PFSK-1 (cell line): ENCODE data around the gene CACNB2.

Experiments
- FOXP2 ChIP-seq: optimal IDR thresholded peaks from 2 replicates; pipeline ENCODE3; 2011; ENCODE audit warnings: borderline replicate concordance, control low read depth, inconsistent platforms; ENCODE audit not compliant: insufficient read depth; ENCODE audit errors: extremely low read length, extremely low read depth
- POLR2AphosphoS5 ChIP-seq: IDR thresholded peaks from 2 replicates; pipeline ENCODE4 v1.6.1; 2012; ENCODE audit warnings: low read depth, mild to moderate bottlenecking, control low read depth, low read length, moderate library complexity
- REST ChIP-seq, 2 experiments: IDR thresholded peaks; 2 replicates each; pipeline versions ENCODE4 v1.6.1 to v1.8.0; 2011 to 2012; ENCODE audit warnings: low read depth in 2 of 2, low read length in 2 of 2, control low read depth in 1 of 2, inconsistent platforms in 1 of 2, mild to moderate bottlenecking in 1 of 2, moderate library complexity in 1 of 2; ENCODE audit not compliant: insufficient read depth in 1 of 2
- SIN3A ChIP-seq: IDR thresholded peaks from 2 replicates; pipeline ENCODE4 v1.6.1; 2012; ENCODE audit warnings: mild to moderate bottlenecking, low read length, moderate library complexity, borderline replicate concordance; ENCODE audit not compliant: insufficient read depth
- TAF1 ChIP-seq: IDR thresholded peaks from 2 replicates; pipeline ENCODE4 v1.6.1; 2012; ENCODE audit warnings: low read length, control low read depth, borderline replicate concordance; ENCODE audit not compliant: insufficient read depth

The CACNB2 gene

GRCh38 chr10:18238870-18239485 lies 98.8 kb downstream of the CACNB2 start:
- TF ChIP-seq REST (IDR thresholded peaks at IDR 0.05; ENCODE audit: insufficient read depth in 1 of 2, low read depth in 2 of 2, low read length in 2 of 2) (no peak), SIN3A (no peak), POLR2AphosphoS5 (no peak), TAF1 (no peak), FOXP2 (no peak)

DNA sequence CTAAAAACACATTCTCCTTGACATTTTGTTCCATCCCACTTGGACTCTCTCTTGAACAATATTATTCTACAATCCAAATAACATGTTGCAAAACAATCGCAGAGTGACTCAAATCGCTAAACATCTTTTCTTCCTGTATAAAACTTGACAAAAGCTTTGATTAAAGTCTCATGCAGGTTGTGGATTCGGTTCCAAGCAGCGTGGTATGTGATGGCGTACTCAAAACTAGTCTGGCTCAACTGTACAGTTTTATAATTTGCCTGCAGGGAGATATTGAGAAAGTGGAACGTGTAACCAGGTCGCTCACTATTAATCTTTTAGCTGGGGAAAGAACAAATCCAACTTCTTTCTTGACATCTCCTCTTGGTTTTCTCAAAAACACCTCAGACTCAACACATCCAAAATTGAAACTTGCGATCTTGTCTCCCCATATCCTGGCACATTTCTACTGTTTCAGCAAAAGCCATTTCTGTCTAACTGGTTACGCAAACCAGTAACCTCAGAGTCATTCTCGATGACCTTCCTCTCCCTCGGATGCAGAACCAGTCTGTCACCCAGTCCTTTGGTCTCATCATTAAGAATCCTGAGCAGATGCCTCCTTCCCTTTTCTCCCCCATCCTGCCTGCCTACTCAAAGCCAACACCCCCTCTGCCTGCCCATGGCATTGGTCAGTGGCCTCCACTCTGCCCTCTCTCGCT lies 100.1 kb downstream of the CACNB2 start:
- no peak for TF ChIP-seq TAF1
- TF ChIP-seq SIN3A = no peak
- no peak for TF ChIP-seq FOXP2
- no peak for TF ChIP-seq POLR2AphosphoS5

- TF ChIP-seq TAF1 (no peak), FOXP2 (no peak), REST (IDR thresholded peaks at IDR 0.05; ENCODE audit: insufficient read depth in 1 of 2, low read depth in 2 of 2, low read length in 2 of 2) (no peak), POLR2AphosphoS5 (no peak), SIN3A (no peak)
Measured at GRCh38 chr10:18246967-18247366, 106.7 kb downstream of the CACNB2 start.

DNA sequence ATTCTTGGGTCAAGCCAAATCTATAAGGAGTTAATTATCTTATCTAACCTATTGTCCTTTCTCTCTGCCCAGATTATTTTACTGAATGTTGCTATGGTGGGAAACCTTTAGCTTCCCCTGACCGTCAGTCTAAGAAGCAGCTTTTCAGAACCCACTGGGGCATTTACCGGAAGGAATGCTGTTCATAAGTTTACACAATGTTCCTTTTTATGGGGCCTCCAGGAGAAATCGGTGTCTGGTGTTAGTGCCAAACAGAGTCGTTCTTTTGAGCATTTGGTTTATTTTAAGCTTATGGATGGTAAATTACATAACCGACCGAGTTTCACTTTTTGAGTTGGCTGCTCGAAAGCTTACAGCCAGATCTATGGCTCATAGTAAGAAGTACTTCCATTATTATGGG lies 111.9 kb downstream of the CACNB2 start:
- no peak for TF ChIP-seq POLR2AphosphoS5
- no peak for TF ChIP-seq REST (IDR thresholded peaks at IDR 0.05; ENCODE audit: insufficient read depth in 1 of 2, low read depth in 2 of 2, low read length in 2 of 2)
- no peak for TF ChIP-seq TAF1
- TF ChIP-seq FOXP2 = no peak
- no peak for TF ChIP-seq SIN3A

GRCh38 chr10:18254086-18254485 lies 113.9 kb downstream of the CACNB2 start:
- TF ChIP-seq REST (IDR thresholded peaks at IDR 0.05; ENCODE audit: insufficient read depth in 1 of 2, low read depth in 2 of 2, low read length in 2 of 2) (no peak), POLR2AphosphoS5 (no peak), FOXP2 (no peak), TAF1 (no peak)
